Activated CD4-positive, alpha-beta memory T cell treated with anti-CD3 and anti-CD28 coated beads, Interleukin-2, amount 10 ng/mL, durations not matched to agents 7 days and 5 days (primary cell): ENCODE measurements around the gene IFT122. TPM values are rescaled to one million over a fixed set of nuclear protein-coding genes. Genes with fewer than 3 reads are reported as not detected.
"Not testable (repeated sequence)": the region's sequence is repeated elsewhere in the genome, so short reads cannot be mapped to it uniquely, and the experiment has no call there.

Source experiments
- CTCF ChIA-PET: fragments of 350-600 bp; sonication (Branson Sonifier 250); formaldehyde crosslinking; loops from one replicate; lab custom pipeline; 2021; ENCODE audit warnings: antibody characterized with exemption, inconsistent platforms; lab: Charles Lee
- POLR2A ChIA-PET: fragments of 350-600 bp; sonication (Branson Sonifier 250); formaldehyde crosslinking; loops from one replicate; lab custom pipeline; 2021; ENCODE audit warnings: antibody characterized with exemption; lab: Charles Lee
- DNase-seq: peaks from one replicate; pipeline ENCODE4 v3.0.0-alpha.2; 2020
- H3K27ac Mint-ChIP-seq: one replicate; pipeline ENCODE4 v1.8.0; 2021; ENCODE audit warnings: mild to moderate bottlenecking, mixed read lengths
- H3K27me3 Mint-ChIP-seq: one replicate; pipeline ENCODE4 v1.8.0; 2021; ENCODE audit warnings: mixed read lengths
- H3K36me3 Mint-ChIP-seq: one replicate; pipeline ENCODE4 v1.8.0; 2021; ENCODE audit warnings: low read depth, mixed read lengths
- H3K4me1 Mint-ChIP-seq: one replicate; pipeline ENCODE4 v1.8.0; 2021; ENCODE audit warnings: mixed read lengths
- H3K4me3 Mint-ChIP-seq: one replicate; pipeline ENCODE4 v1.8.0; 2021; ENCODE audit warnings: mild to moderate bottlenecking, mixed read lengths
- H3K9me3 Mint-ChIP-seq: one replicate; pipeline ENCODE4 v1.8.0; 2021; ENCODE audit warnings: mixed read lengths
- total RNA-seq, 2 experiments: library from RNA; stranded (reverse); gene quantifications; one replicate each; pipeline ENCODE4 v1.2.3, GENCODE V29; 2021

IFT122 gene
- total RNA-seq, 2 experiments from 2014 or later = 22.6 to 22.8 TPM

- H3K27ac Mint-ChIP-seq = no peak overlapping the region
- no peaks in the 10 kb centered on the region for H3K36me3 Mint-ChIP-seq
- H3K27me3 Mint-ChIP-seq = no peaks in the 10 kb centered on the region
- no peak overlapping the region for H3K4me3 Mint-ChIP-seq
- CTCF ChIA-PET = no interaction called here
- POLR2A ChIA-PET = no interaction called here
- no peaks in the 10 kb centered on the region for H3K9me3 Mint-ChIP-seq
- H3K4me1 Mint-ChIP-seq = no peaks in the 10 kb centered on the region
- no peak for DNase-seq
Observed at GRCh38 chr3:129533406-129533805, 93.4 kb downstream of the IFT122 start.

- Mint-ChIP-seq H3K36me3 (no peaks in the 10 kb centered on the region), H3K4me1 (no peaks in the 10 kb centered on the region), H3K27ac (no peak overlapping the region), H3K27me3 (no peaks in the 10 kb centered on the region), H3K9me3 (no peaks in the 10 kb centered on the region), H3K4me3 (no peak overlapping the region)
- ChIA-PET CTCF (interaction anchor here (1.0 to 1.2 kb wide), 3 partner anchors 9 to 60 kb away, joined by 3 read pairs; no protein-coding TSS in a partner anchor), POLR2A (no interaction called here)
- DNase-seq = no peak
Observed at GRCh38 chr3:129534428-129535027, 94.5 kb downstream of the IFT122 start.

- DNase-seq = no peak
- Mint-ChIP-seq H3K9me3 (no peaks in the 10 kb centered on the region), H3K27me3 (no peaks in the 10 kb centered on the region), H3K27ac (no peak overlapping the region), H3K36me3 (no peaks in the 10 kb centered on the region), H3K4me3 (no peak overlapping the region), H3K4me1 (no peaks in the 10 kb centered on the region)
- ChIA-PET POLR2A (no interaction called here), CTCF (interaction anchor here (1.0 to 1.2 kb wide), 3 partner anchors 10 to 59 kb away, joined by 3 read pairs; no protein-coding TSS in a partner anchor)
Observed at GRCh38 chr3:129535075-129535474, 95.1 kb downstream of the IFT122 start.

DNA sequence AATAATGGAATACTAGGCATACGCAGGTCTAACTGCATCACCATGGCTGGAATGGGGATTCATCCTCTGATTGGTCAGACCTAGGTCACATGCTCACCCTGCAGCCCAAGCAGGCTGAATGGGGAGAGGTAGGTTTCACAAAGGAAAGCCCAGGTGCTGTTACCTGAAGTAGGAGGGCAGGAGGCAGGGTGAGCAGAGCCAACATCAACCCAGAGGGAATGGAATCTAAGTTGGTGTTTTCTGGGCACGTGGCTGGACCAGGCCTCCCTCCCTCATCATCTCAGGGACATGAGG lies 96.3 kb downstream of the IFT122 start:
- POLR2A ChIA-PET = no interaction called here

DNA sequence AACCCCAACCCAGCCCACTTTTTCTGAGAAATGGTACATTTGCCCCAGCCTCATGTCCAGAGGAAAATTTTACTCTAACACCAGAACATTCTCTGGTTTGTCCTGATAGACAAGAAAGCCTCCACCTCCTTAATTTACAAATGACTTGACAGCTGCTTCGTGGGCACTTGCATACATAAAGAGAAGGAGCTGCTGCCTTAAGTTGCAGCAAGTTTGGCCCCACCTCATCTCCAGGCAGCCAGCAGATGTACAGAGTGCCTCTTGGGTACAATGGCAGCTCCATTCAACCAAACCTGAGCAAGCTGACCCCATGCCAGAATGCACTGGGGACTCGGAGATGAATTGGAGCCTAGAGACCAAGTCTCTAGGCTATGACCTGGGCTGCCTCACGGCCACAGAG lies 96.8 kb downstream of the IFT122 start:
- POLR2A ChIA-PET = no interaction called here
- DNase-seq = no peak
- Mint-ChIP-seq H3K9me3 (no peaks in the 10 kb centered on the region), H3K4me1 (no peaks in the 10 kb centered on the region), H3K4me3 (no peak overlapping the region), H3K27ac (no peak overlapping the region), H3K27me3 (no peaks in the 10 kb centered on the region), H3K36me3 (no peaks in the 10 kb centered on the region)
- CTCF ChIA-PET = no interaction called here

More for the DNA sequence above, 96.3 kb downstream of the IFT122 start:
- H3K4me3 Mint-ChIP-seq = no peak overlapping the region
- no peaks in the 10 kb centered on the region for H3K36me3 Mint-ChIP-seq
- no peak for DNase-seq
- H3K27ac Mint-ChIP-seq = no peak overlapping the region
- H3K9me3 Mint-ChIP-seq = no peaks in the 10 kb centered on the region
- CTCF ChIA-PET = no interaction called here
- H3K27me3 Mint-ChIP-seq = no peaks in the 10 kb centered on the region
- H3K4me1 Mint-ChIP-seq = no peaks in the 10 kb centered on the region

- Mint-ChIP-seq H3K9me3 (no peaks in the 10 kb centered on the region), H3K4me1 (no peaks in the 10 kb centered on the region), H3K4me3 (no peak overlapping the region), H3K27me3 (no peaks in the 10 kb centered on the region), H3K36me3 (no peaks in the 10 kb centered on the region), H3K27ac (no peak overlapping the region)
- ChIA-PET CTCF (no interaction called here), POLR2A (no interaction called here)
- DNase-seq = no peak
Observed at GRCh38 chr3:129539206-129539605, 99.2 kb downstream of the IFT122 start.

- DNase-seq = no peak
- ChIA-PET POLR2A (no interaction called here), CTCF (no interaction called here)
- H3K9me3 Mint-ChIP-seq = no peaks in the 10 kb centered on the region
- no peaks in the 10 kb centered on the region for H3K36me3 Mint-ChIP-seq
- no peaks in the 10 kb centered on the region for H3K27me3 Mint-ChIP-seq
- no peaks in the 10 kb centered on the region for H3K4me1 Mint-ChIP-seq
- no peak overlapping the region for H3K4me3 Mint-ChIP-seq
- H3K27ac Mint-ChIP-seq = no peak overlapping the region
Observed at GRCh38 chr3:129540776-129541516, 100.9 kb downstream of the IFT122 start.

DNA sequence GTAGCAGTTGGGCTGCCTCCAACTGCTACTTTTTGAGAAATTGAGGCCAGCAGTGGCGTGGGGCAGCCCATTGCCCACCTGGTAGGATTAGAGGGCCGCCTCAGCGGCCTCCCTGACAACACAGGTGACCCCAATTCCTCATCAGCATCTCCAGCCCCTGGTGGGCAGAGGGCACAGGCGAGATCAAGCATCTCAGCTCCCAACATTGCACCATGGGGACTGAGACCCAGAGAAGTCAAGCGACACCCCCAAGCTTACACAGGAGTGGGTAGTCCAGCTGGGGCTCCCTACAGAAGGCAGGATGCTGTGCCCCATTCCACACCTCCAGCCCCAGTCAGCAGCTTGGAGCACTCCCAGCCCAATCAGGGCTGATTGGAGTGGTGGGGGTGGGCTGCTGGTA lies 102.7 kb downstream of the IFT122 start:
- no peaks in the 10 kb centered on the region for H3K4me1 Mint-ChIP-seq
- H3K4me3 Mint-ChIP-seq = no peak overlapping the region
- H3K27ac Mint-ChIP-seq = no peak overlapping the region
- no peaks in the 10 kb centered on the region for H3K9me3 Mint-ChIP-seq
- ChIA-PET POLR2A (no interaction called here), CTCF (no interaction called here)
- H3K27me3 Mint-ChIP-seq = peaks cover 1% of the 10 kb centered on the region
- no peaks in the 10 kb centered on the region for H3K36me3 Mint-ChIP-seq
- no peak for DNase-seq

GRCh38 chr3:129543156-129543790 lies 103.2 kb downstream of the IFT122 start, which contains the start of gene H1-8:
H1-8 (plus strand) TSS chr3:129543175; CDS start chr3:129543219, 44 bp downstream.
- Mint-ChIP-seq H3K4me3 (no peak within 1 kb of the TSS), H3K27me3 (peaks cover 1% of the 10 kb centered on the region), H3K9me3 (no peaks in the 10 kb centered on the region), H3K36me3 (no peaks in the 10 kb centered on the region), H3K27ac (no peak within 1 kb of the TSS), H3K4me1 (no peaks in the 10 kb centered on the region)
- ChIA-PET CTCF (no interaction called here), POLR2A (no interaction called here)
- DNase-seq = no peak

GRCh38 chr3:129543999-129544398 lies 104.0 kb downstream of the IFT122 start:
- Mint-ChIP-seq H3K9me3 (no peaks in the 10 kb centered on the region), H3K27me3 (peaks cover 1% of the 10 kb centered on the region), H3K36me3 (no peaks in the 10 kb centered on the region), H3K27ac (no peak overlapping the region), H3K4me1 (no peaks in the 10 kb centered on the region), H3K4me3 (no peak overlapping the region)
- ChIA-PET CTCF (no interaction called here), POLR2A (no interaction called here)
- no peak for DNase-seq

DNA sequence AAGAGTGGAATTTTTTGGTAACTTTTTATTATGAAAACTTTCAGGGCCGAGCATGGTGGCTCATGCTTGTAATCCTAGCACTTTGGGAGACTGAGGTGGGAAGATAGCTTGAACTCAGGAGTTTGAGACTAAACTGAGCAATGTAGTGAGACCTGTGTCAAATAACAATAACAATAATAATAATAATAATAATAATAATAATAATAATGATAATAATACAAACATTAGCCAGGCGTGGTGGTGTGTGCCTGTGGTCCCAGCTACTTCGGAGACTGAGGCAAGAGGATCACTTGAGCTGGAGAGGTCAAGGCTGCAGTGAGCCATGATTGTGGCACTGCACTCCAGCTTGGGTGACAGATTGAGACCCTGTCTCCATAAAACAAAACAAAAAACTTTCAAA lies 105.9 kb downstream of the IFT122 start:
- POLR2A ChIA-PET, CTCF ChIA-PET, H3K27me3 Mint-ChIP-seq, H3K36me3 Mint-ChIP-seq, H3K4me1 Mint-ChIP-seq, H3K9me3 Mint-ChIP-seq, H3K27ac Mint-ChIP-seq, DNase-seq, H3K4me3 Mint-ChIP-seq: not testable (repeated sequence)

GRCh38 chr3:129547241-129547640 lies 107.2 kb downstream of the IFT122 start:
- ChIA-PET CTCF (no interaction called here), POLR2A (no interaction called here)
- H3K4me3 Mint-ChIP-seq = no peak overlapping the region
- no peak overlapping the region for H3K27ac Mint-ChIP-seq
- DNase-seq = no peak
- H3K4me1 Mint-ChIP-seq = no peaks in the 10 kb centered on the region
- H3K9me3 Mint-ChIP-seq = no peaks in the 10 kb centered on the region
- H3K36me3 Mint-ChIP-seq = no peaks in the 10 kb centered on the region
- peaks cover 1% of the 10 kb centered on the region for H3K27me3 Mint-ChIP-seq

- CTCF ChIA-PET = no interaction called here
- POLR2A ChIA-PET = no interaction called here
- no peak for DNase-seq
- no peak overlapping the region for H3K27ac Mint-ChIP-seq
- H3K4me1 Mint-ChIP-seq = no peaks in the 10 kb centered on the region
- H3K36me3 Mint-ChIP-seq = no peaks in the 10 kb centered on the region
- H3K4me3 Mint-ChIP-seq = no peak overlapping the region
- no peaks in the 10 kb centered on the region for H3K9me3 Mint-ChIP-seq
- peaks cover 7% of the 10 kb centered on the region for H3K27me3 Mint-ChIP-seq
Observed at GRCh38 chr3:129548104-129548965, 108.3 kb downstream of the IFT122 start.
